ENCODE data around the gene CCSER1.
"Not testable (repeated sequence)": the region's sequence is repeated elsewhere in the genome, so short reads cannot be mapped to it uniquely, and the experiment has no call there.

The CCSER1 gene

GRCh38 chr4:90660672-90661071 is 533.5 kb downstream of the CCSER1 start:
- no peak for DNase-seq (ENCODE audit: low spot score)
- no peak for TF ChIP-seq CTCF (IDR thresholded peaks at IDR 0.05; ENCODE audit: borderline replicate concordance, control extremely low read depth, extremely low read depth, insufficient read depth, missing control alignments)
- in situ Hi-C loops (cut with MboI; ENCODE audit: low sequenced_read_pairs, unreplicated experiment): no loop called here

- no peak for TF ChIP-seq CTCF (IDR thresholded peaks at IDR 0.05; ENCODE audit: borderline replicate concordance, control extremely low read depth, extremely low read depth, insufficient read depth, missing control alignments)
- DNase-seq (ENCODE audit: low spot score): no peak
- in situ Hi-C loops (cut with MboI; ENCODE audit: low sequenced_read_pairs, unreplicated experiment): no loop called here
Measured at GRCh38 chr4:90670183-90670582, 543.0 kb downstream of the CCSER1 start.

- DNase-seq (ENCODE audit: low spot score): no peak
- no peak for TF ChIP-seq CTCF (IDR thresholded peaks at IDR 0.05; ENCODE audit: borderline replicate concordance, control extremely low read depth, extremely low read depth, insufficient read depth, missing control alignments)
- in situ Hi-C loops (cut with MboI; ENCODE audit: low sequenced_read_pairs, unreplicated experiment): no loop called here
Measured at GRCh38 chr4:90689739-90690138, 562.5 kb downstream of the CCSER1 start.

- no peak for DNase-seq (ENCODE audit: low spot score)
- no peak for TF ChIP-seq CTCF (IDR thresholded peaks at IDR 0.05; ENCODE audit: borderline replicate concordance, control extremely low read depth, extremely low read depth, insufficient read depth, missing control alignments)
- in situ Hi-C loops (cut with MboI; ENCODE audit: low sequenced_read_pairs, unreplicated experiment): no loop called here
Measured at GRCh38 chr4:90695411-90695810, 568.2 kb downstream of the CCSER1 start.

GRCh38 chr4:90705501-90705900 is 578.3 kb downstream of the CCSER1 start:
- DNase-seq (ENCODE audit: low spot score); in situ Hi-C loops (cut with MboI; ENCODE audit: low sequenced_read_pairs, unreplicated experiment): not testable (repeated sequence)

GRCh38 chr4:90715242-90715641 is 588.0 kb downstream of the CCSER1 start:
- in situ Hi-C loops (cut with MboI; ENCODE audit: low sequenced_read_pairs, unreplicated experiment): no loop called here
- no peak for TF ChIP-seq CTCF (IDR thresholded peaks at IDR 0.05; ENCODE audit: borderline replicate concordance, control extremely low read depth, extremely low read depth, insufficient read depth, missing control alignments)
- DNase-seq (ENCODE audit: low spot score): no peak

- in situ Hi-C loops (cut with MboI; ENCODE audit: low sequenced_read_pairs, unreplicated experiment): no loop called here
- DNase-seq (ENCODE audit: low spot score): no peak
- no peak for TF ChIP-seq CTCF (IDR thresholded peaks at IDR 0.05; ENCODE audit: borderline replicate concordance, control extremely low read depth, extremely low read depth, insufficient read depth, missing control alignments)
Measured at GRCh38 chr4:90718931-90719330, 591.7 kb downstream of the CCSER1 start.

Data from GM13976 (cell line).